Stimulated activated CD8-positive, alpha-beta memory T cell treated with anti-CD3 and anti-CD28 coated beads, Interleukin-7, amount 100 ng/mL, for 1 hour (primary cell): ENCODE results near the gene PRSS8.
A peak's percentile ranks its signal among the peaks of the same experiment; 100 is the strongest.
"Not testable (repeated sequence)": the region's sequence is repeated elsewhere in the genome, so short reads cannot be mapped to it uniquely, and the experiment has no call there.

Experiments used
- DNase-seq, 2 donors: peaks; one replicate each; pipeline ENCODE4 v3.0.0-alpha.2; 2020; ENCODE audit warnings: low read depth in 2 of 2

The PRSS8 gene

DNA sequence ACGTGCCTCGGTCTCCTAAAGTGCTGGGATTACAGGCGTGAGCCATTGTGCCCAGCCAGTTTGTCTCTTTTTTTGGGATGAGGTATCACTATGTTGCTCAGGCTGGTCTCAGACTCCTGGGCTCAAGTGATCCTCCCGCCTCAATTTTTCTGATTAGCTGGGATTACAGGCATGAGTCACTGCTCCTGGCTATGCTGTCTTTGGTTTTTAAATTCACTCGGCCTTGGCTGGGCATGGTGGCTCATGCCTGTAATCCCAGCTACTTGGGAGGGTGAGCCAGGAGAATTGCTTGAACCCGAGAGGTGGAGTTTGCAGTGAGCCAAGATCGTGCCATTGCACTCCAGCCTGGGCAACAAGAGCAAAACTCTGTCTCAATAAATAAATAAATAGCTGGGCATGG, 8.9 kb upstream of the PRSS8 start:
- not testable (repeated sequence) for DNase-seq

DNA sequence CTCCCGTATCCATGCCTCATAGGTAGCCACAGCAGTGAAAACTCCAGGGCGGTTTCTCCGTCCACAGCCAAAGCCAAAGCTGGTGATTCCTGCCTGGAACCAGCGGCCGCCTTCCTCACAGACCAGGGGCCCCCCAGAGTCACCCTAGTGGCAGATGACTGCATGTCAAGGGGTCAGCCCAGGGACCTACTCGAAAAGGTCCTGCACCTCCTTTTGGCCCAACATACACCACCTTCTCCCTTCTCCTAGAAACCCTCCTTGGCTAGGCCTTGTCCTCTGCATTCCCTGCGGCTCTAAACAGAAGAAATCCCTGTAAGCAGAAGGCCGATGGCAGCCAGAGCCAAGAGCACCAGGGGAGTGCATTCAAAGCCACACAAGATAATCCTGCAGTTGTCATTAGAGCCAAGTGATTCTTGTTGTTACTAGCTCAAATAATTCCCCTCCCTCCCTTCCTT, 8.2 kb upstream of the PRSS8 start:
- DNase-seq = no peak

DNA sequence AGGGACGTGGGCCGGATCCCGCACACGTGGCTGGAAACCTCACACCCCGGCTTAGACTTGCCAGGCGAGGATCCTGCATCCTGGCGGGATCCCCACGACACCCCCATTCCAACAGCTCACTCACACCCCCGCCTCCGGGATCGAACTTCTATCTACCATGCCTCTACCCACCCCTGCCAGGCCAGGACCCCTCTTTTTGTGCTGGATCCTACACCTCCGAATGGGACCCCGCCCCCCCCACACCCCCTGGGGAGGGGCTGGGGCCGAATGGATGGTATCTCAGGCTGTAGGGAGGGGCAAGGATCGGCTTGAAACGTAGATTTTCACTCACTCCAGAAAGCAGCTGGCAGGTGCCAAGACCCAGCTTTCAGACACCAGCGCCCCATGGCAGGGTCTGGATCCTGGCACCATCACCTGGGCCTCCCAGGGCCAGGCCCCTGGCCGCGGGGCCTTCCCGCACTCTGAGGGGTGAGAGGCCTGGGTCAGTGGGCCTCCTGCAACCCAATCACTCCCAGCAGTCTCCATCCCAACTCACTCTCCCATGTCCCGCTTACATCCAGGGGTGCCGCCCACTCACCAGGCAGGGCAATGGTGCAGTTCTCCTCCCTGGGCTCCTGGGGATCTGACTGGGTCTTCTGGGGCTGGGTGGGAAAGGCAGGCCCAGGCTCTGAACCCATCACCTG, 7.6 kb upstream of the PRSS8 start:
- DNase-seq = no peak

DNA sequence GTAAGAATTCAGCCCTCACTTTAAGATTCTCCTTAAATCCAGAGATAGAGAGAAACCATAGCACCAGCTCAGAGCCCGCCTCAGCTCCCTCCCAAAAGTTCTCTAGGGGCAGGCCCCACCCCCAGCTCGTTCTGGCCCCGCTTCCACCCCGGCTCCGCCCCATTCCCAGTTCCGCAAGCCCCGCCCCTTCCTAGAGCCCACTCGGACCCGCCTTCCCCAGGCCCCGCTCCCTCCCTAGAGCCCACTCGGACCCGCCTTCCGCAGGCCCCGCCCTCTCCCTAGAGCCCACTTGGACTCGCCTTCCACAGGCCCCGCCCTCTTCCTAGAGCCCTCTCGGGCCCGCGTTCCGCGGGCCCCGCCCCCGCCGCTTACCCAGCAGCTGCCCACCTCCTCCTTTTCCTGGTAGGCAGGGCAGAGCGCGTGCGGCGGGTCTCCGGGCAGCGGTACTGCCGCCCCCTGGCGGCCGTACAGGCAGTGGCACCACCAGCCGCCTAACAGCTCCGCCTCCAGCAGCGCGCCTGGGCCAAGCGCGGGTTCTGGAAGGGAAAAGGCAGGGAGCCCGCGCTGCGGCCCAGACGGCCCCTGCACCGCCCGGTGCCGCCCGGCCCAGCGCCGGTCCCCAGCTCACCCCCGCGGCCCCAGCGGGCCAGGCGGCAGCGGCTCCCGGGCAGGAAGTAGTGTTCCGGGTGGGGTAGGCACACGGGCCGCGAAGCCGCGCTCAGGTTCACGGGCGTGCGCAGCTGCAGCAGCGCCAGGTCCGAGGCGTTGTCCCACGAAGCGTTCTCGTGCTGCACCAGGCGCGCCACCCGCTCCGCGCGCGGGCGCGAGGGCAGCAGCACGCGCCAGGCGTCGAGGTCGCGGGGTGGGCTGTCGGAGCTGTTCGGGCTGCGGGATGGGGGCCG, 6.8 kb upstream of the PRSS8 start:
- peak; percentile 91 to 93 for DNase-seq

DNA sequence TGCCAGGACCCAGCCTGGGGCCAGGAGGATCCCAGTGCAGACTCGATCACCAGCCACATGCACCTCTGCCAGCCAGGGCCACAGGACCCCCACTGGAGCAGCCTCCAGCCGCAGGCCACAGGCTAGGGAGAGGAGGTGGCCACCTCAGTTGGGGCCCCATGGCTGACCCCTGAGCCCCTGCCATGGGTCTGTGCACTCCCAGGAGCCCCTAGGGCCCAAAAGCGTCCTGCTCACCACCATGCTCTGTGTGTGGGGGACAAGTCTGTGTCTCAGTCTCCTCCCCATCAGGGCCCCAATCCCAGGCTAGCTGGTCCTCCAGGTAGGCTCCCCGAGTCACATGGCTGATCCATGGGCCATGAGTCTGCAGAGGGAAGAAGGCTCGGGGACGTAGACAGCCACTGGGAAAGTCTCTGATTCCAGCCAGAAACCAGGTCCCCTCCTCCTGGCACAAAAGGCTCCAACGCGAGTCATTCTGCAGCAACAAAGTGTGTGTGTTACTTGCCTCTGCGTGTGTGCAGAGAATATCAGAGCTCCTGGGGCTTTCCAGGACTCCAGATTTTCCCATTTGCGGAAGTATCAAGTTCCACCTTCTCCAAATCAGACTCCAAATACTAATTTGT, 6.1 kb upstream of the PRSS8 start:
- no peak for DNase-seq

DNA sequence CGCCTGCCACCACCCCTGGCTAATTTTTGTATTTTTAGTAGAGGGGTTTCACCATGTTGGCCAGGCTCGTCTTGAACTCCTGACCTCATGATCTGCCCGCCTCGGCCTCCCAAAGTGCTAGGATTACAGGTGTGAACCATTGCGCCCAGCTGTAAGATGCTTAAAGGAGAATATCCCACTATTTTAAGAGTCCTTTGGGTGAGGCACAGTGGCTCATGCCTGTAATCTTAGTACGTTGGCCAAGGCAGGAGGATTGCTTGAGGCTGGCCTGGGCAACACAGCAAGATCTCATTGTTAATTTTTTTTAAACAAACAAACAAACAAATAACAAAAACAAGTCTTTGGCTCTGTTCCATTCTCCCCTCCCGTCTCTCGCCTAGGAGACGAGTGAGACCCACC, 5.5 kb upstream of the PRSS8 start:
- DNase-seq = not testable (repeated sequence)

DNA sequence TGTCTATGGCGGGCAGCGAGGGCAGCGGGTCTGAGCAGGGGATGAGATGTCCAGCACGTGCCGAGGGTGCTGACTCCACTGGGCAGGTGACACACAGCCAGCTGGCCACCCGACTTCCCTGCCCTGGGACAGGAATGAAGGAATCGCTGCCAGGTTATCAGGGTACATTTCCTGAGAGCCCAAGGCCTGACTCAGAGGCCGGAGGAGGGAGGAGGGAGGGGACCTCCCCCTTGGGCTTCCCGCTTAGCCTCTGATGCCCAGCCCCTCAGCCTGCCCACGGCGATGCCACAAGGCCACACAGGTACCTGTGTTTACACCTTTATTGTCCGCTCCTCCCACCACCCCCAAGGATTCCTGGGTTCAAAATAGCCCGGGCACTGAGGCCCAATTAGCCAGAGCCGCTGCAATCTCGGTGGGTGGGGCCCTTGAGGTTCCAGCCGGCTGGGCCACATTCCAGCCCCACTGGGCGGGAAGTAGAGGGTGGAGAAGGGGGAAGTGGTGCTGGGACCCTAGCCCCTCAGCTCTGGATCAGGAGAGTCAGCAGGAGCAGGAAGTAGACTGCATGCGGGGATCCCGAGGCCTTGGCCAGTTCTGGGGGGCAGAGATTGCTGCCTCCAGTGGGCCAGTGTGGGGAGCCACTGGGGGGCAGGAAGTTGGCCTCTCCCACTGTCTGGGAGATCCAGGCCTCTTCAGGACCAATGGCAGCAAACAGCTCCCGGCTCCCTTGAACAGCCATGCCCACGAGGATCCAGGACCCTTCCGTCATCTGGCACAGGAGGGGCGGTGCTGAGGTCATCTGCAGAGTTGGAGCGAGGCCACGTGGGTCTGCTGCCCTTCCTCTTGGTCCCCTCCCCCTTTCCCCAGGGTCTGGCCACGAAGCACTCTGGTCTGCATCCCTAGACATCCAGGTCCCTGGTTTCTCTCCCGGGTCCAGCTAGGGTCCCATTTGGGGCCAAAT, 3.4 kb upstream of the PRSS8 start:
- no peak for DNase-seq

DNA sequence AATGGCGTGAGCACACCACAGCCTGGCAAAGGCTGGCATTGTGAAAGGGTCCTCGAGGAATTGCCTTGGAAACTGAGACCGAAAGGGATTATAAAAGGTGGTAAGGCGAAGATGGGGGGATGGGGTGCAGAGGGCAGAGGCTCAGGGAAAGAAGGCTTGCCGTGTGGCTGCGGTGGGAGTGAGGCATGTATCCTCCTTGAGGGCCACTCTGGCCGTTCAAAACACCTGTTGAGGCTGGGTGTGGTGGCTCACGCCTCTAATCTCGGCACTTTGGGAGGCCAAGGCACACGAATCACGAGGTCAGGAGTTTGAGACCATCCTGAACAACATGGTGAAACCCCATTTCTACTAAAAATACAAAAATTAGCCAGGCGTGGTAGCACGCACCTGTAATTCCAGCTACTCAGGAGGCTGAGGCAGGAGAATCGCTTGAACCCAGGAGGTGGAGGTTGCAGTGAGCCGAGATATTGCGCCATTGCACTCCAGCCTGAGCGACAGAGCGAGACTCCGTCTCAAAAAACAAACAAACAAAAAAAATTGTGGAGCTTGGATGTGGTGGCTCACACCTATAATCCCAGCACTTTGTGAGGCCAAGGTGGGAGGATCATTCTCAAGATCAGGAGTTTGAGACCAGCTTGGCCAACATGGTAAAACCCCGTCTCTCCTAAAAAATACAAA, 1.4 kb upstream of the PRSS8 start:
- not testable (repeated sequence) for DNase-seq

DNA sequence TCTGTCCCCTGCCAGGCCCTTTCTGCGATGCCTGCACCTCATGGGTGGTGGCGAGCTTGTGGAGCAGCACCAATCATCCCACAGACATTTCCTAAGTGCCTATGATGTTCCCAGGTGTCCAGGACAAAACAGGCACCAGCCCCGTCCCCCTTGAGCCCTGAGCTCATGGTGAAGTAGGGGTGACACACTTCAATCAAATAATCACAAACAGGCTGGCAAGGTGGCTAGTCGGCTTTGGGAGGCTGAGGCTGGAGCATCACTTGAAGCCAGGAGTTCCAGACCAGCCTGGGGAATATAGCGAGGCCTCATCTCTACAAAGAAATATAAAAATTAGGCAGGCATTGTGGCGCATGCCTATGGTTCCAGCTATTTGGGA, 748 bp upstream of the PRSS8 start:
- DNase-seq = no peak

DNA sequence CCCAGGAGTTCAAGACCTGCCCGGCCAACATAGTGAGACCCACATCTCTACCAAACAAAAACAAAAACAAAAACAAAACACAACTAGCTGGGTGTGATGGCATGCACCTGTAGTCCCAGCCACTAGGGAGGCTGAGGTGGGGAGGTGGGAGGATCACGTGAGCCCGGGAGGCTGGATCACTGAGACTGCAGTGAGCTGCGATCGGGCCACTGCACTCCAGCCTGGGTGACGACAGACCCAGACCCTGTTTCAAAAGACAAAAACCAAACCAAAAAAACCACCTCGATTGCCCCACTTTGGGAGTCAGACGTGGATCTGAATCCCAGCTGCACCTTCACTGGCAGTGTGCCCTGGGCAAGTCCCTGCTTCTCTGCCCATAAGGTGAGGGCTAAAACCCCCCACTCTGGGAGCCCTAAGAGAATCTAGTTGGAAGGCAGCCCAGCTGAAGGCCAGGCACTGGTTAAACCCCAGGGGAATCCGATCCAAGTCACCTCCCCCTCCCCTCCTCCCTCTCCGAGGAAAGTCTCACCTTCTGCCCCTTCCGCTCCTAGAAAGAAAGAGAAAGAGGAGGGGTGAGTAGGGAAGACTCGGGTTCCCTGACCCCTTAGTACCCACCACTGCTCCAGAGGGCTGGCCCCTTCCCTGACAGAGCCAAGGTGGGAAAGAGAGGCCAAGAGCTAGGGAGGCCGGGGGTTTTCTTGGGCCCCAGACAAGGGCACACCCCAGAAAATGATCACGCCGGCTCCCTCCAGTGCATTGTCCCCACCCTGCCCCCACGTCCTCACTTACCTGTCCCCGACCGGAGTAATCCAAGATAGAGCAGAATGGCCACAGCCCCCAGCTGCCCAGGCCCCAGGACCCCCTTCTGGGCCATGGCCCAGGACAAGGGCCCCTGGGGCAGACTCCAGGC, 647 bp downstream of the PRSS8 start:
- DNase-seq = no peak

DNA sequence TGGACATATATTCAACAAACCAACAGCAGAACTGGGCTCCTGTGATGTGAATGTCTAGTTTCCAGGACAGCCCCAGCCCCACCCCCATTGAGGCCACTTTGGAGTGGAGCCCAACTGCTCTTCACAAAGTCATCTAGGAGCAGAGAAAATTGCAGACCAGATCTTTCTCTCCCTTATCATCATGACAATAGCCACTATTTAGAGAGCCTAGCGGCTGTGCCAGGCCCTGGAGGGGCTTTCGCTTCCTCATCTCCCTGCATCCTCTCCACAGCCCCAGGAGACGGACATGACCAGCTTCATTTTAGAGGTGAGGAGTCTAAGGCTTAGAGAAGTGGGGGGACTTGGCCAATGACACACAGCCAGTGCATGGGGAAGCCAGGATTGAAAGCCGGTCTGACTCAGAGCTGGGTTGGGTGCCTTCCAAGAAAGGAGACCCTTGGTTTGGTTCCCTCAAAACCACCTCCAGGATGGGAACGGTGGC, 1.4 kb downstream of the PRSS8 start:
- no peak for DNase-seq

DNA sequence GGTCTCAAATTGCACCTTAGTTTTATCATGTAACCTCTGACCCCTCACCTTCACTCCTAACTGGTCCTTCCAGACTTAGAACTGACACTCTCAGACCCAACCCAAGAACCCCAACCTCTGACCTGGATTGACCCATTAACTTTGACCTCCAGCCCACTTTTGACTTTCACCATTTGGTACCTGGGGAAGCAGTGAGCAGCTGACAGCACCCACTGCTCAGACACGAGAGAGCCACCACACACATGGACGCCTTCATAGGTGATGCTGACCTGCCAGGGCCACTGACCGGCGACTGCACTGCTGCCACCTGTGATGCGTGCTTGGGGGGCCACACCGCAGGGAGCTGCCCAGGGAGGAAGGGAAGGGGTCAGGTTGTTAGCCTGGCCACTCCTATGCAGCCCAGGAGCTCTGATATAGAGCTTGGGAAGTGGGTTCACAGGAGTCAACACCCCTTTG, 2.5 kb downstream of the PRSS8 start:
- DNase-seq = no peak

DNA sequence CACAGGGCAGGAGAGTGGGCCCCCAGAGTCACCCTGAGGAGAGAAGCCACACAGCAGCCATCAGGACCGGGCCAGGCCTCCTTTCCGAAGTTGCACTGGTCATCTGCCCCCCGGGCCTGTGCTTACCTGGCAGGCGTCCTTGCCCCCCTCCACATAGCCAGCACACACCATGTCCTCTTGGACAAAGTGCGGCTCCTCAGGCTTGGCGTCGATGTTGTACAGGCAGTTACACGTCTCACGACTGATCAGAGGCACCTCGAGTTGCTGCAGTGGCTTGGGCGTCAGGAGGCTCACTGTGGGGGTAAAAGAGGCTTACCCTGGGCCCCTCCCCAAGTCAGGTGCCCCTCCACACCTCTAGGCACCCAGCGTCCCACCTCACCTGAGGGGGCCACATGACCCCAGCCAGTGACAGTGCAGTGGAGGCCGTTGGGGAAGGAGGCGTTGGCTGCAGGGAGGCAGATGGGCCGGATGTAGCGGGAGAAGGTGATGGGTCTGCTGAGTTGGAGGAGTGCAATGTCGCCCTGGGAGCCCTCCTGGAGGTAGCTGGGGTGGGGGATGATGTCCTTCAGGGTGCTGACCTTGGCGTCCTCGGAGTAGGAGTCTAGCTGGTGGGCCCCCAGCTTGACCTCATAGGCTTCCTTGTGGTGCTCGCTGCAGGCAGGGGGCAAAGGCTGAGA, 3.1 kb downstream of the PRSS8 start:
- no peak for DNase-seq

DNA sequence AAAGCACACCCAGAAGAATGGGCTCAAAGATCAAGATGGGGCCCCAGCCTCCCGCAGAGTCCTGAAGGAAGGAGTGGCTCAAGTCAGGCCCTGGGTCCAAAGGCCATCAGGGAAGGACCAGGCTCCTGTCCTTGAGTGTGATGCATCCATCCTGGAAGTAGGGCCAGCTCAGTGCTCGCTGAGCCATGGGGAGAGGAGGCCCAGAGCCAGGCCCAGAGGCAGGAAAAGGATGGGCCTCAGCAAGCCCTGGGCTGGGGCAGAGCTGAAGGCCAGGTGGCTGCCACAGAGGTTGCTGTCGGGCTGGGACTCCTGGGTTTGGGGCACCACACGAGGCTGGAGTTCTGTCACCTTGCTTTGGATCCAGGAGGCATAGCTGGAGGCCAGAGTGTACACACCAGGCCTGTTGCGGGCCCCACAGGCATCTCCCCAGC, 3.7 kb downstream of the PRSS8 start:
- no peak for DNase-seq

DNA sequence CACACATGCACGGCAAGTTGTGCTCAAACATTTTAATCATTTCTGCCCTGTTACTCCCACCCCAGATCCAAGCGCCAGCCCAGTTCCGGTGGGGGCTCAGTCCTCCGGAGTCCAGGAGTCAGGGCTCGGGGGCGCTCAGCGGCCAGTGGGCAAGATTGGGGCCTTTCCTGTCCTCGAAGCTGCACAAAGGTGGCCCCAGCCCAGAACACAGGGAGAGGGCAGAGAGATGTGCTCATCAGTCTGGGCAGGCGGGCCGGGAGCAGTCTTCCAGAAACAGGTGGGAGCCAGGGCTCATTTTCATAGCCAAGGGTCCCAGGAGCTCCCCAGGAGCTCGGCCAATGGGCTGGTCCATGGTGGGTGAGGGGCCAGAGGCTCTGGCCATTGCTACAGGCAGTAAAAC, 4.1 kb downstream of the PRSS8 start:
- DNase-seq = no peak

DNA sequence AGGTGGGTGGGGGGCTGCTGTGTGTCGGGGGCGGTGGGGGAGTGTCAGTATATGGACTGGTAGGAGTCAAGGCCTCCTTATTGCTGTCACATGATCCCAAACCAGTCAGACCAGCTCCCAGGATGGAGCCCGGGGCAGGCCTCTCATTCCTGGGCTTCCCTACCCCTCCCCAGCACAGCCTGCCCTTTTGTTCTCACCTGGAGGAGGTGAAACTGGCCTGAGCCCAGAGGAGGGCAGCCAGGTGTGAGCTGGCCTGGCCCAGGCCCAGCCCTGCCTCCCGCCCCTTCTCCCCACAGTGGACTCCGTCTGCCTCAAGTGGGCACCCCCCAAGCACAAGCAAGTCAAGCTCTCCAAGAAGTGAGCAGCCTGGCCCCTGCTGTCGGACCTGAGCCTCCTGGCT, 4.6 kb downstream of the PRSS8 start:
- no peak for DNase-seq

DNA sequence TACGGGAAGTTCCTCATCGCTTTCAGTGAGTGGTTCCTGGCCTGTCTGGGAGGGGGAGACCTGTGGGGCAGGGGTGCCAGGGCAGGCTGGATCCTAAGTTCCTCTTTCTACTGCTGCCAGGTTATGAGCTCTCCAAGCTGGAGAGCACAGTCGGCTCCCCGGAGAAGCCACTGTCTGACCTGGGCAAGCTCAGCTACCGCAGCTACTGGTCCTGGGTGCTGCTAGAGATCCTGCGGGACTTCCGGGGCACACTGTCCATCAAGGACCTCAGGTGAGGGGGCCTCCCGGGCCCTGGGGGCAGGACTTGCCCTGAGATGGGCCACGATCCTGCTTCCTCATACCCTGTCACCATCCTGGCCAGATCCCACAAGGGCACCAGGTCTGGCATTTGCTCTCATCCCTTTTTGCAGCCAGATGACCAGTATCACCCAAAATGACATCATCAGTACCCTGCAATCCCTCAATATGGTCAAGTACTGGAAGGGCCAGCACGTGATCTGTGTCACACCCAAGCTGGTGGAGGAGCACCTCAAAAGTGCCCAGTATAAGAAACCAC, 5.1 kb downstream of the PRSS8 start:
- no peak for DNase-seq

DNA sequence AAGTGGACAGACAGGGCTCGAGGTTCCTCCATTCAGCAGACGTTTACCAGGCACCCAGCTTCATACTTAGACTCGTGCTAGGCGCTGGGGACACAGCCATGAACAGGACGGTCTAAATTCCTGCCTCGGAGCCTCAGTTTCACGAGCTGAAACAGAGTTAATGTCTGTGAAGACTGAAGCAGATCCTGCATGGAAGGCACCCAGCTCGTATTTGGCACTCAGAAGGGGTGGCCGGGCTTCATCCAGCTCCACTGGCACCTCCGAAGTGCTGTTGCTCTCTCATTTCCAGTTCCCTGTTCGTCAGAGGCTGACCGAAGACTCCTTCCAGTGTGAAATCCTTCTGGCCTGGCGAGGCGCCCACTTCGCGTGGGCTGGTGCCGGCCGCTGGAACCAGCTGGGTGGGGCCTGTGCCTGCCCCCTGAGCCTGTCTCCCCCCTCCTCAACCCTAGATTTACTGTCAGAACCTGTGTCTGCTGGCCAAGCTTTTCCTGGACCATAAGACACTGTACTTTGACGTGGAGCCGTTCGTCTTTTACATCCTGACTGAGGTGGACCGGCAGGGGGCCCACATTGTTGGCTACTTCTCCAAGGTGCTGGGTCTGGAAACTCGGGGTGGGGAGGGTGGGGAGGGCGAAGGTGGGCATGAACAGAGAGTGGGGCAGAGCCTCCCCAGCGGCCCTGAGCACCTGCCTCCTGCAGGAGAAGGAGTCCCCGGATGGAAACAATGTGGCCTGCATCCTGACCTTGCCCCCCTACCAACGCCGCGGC, 5.8 kb downstream of the PRSS8 start:
- DNase-seq = no peak
